Fibroblast of the aortic adventitia (primary cell): ENCODE measurements around the gene TRIM32. TPM values are rescaled to one million over a fixed set of nuclear protein-coding genes. Genes with fewer than 3 reads are reported as not detected.

ENCODE experiments used
- DNase-seq: peaks from one replicate; pipeline ENCODE4 v3.0.0-alpha.2; 2010; ENCODE audit warnings: low read depth
- H3K4me3 ChIP-seq: 2 replicates; pipeline ENCODE4 v1.5.1; 2011; ENCODE audit warnings: low read depth, mild to moderate bottlenecking, control low read depth, low read length, moderate library complexity
- total RNA-seq: library from RNA; depleted of rRNA; stranded (reverse); fragments of >200 nt; gene quantifications from 2 replicates; pipeline ENCODE4 v1.2.3, GENCODE V29; 2012; ENCODE audit warnings: low replicate concordance
- TF ChIP-seq, protein P1 (sequence below): IDR thresholded peaks from 2 replicates; pipeline ENCODE4 v1.5.1; 2011; ENCODE audit warnings: mild to moderate bottlenecking, low read length, control low read depth, inconsistent platforms; ENCODE audit not compliant: insufficient read depth

Gene TRIM32
- total RNA-seq, 1 donor, result 31.5 TPM

GRCh38 chr9:116647515-116647809 is 39.6 kb upstream of the TRIM32 start:
- H3K4me3 ChIP-seq, result no peak overlapping the region
- no peak for DNase-seq
- TF ChIP-seq, protein P1, sequence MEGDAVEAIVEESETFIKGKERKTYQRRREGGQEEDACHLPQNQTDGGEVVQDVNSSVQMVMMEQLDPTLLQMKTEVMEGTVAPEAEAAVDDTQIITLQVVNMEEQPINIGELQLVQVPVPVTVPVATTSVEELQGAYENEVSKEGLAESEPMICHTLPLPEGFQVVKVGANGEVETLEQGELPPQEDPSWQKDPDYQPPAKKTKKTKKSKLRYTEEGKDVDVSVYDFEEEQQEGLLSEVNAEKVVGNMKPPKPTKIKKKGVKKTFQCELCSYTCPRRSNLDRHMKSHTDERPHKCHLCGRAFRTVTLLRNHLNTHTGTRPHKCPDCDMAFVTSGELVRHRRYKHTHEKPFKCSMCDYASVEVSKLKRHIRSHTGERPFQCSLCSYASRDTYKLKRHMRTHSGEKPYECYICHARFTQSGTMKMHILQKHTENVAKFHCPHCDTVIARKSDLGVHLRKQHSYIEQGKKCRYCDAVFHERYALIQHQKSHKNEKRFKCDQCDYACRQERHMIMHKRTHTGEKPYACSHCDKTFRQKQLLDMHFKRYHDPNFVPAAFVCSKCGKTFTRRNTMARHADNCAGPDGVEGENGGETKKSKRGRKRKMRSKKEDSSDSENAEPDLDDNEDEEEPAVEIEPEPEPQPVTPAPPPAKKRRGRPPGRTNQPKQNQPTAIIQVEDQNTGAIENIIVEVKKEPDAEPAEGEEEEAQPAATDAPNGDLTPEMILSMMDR, result no peak

DNA sequence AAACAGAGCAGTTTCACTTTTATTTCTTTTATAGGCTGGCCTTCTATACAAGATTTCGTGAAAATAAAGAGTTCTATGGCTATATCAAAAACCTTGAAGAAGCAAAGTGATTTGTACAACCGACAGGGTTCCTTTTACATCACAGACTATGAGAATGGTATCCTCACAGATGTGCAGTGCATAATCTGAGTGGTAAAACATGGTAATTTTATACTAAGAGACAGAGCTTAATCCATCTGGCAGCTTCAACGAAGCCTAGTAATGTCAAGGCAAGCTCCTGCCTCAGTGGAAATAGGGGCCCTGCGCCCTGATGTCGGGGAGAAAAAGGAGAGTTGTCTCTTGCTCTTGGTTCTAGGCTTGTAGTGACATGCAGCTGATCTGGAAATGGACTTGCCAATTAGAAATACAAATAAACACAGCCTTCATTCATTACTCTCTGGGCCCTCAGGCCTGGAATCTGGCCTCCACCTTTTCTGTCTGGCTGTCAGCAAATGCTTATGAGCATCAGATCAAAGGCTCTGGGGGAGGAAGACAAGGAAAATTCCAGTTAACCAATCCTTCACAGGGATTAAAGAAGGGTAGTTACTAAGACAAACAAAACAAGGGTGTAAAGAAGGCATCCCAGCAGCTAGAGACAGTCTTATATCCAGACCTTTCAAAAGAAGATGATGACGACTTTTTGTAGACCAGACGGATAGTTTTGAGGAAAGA is 33.6 kb upstream of the TRIM32 start:
- no peak overlapping the region for H3K4me3 ChIP-seq
- TF ChIP-seq, protein P1, result no peak
- DNase-seq, result no peak

- H3K4me3 ChIP-seq, result no peak overlapping the region
- TF ChIP-seq, protein P1, result no peak
- DNase-seq, result no peak
Measured at GRCh38 chr9:116654059-116654355, 33.1 kb upstream of the TRIM32 start.

- TF ChIP-seq, protein P1, result no peak
- no peak for DNase-seq
- H3K4me3 ChIP-seq, result no peak overlapping the region
Measured at GRCh38 chr9:116656501-116656971, 30.6 kb upstream of the TRIM32 start.

- DNase-seq, result peak; percentile 57
- H3K4me3 ChIP-seq, result no peak overlapping the region
- TF ChIP-seq, protein P1, result no peak
Measured at GRCh38 chr9:116656977-116657376, 30.1 kb upstream of the TRIM32 start.

- DNase-seq, result no peak
- no peak overlapping the region for H3K4me3 ChIP-seq
- TF ChIP-seq, protein P1, result no peak
Measured at GRCh38 chr9:116658265-116658664, 28.8 kb upstream of the TRIM32 start.
